ENCODE data around the gene NPY4R2. TPM values are rescaled to one million over a fixed set of nuclear protein-coding genes. Genes with fewer than 3 reads are reported as not detected.
"Not testable (repeated sequence)": the region's sequence is repeated elsewhere in the genome, so short reads cannot be mapped to it uniquely, and the experiment has no call there.

Gene NPY4R2
- total RNA-seq, 1 donor from 2014 or later, result 0.52 TPM

DNA sequence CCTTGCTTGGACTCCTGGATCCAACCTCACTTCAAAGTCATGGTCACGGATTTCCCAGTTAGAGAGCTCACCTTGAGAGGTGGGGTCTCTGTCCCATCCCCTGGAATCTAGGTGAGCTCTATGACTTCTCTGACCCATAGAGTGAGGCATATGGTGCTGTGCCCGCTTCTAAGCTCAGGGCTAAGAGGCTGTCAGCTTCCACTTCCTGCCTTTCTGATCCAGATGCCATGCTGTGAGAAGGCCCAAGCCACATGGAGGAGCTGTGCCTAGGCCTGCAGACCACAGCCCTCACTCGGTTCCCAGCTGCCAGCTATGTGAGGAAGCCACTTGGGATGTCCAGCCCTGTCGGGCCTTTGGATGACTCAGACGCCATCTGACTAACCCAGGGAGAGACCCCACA is 41.2 kb downstream of the NPY4R2 start:
- H3K4me1 ChIP-seq (ENCODE audit: control insufficient read depth in 3 of 3, insufficient read depth in 3 of 3, low read length in 3 of 3); H3K36me3 ChIP-seq (ENCODE audit: control insufficient read depth in 3 of 3, insufficient read depth in 3 of 3, low read length in 3 of 3); H3K27me3 ChIP-seq (ENCODE audit: control insufficient read depth in 3 of 3, insufficient read depth in 3 of 3, low read length in 3 of 3); H3K9ac ChIP-seq (ENCODE audit: low read depth in 1 of 3, low read length in 3 of 3); H3K9me3 ChIP-seq (ENCODE audit: control insufficient read depth in 3 of 3, low read length in 3 of 3); H3K27ac ChIP-seq (ENCODE audit: low read depth, low read length); H3K4me3 ChIP-seq (ENCODE audit: low read length in 3 of 3): not testable (repeated sequence)

- not testable (repeated sequence) for H3K27me3 ChIP-seq (ENCODE audit: control insufficient read depth in 3 of 3, insufficient read depth in 3 of 3, low read length in 3 of 3); H3K36me3 ChIP-seq (ENCODE audit: control insufficient read depth in 3 of 3, insufficient read depth in 3 of 3, low read length in 3 of 3); H3K4me1 ChIP-seq (ENCODE audit: control insufficient read depth in 3 of 3, insufficient read depth in 3 of 3, low read length in 3 of 3); H3K9me3 ChIP-seq (ENCODE audit: control insufficient read depth in 3 of 3, low read length in 3 of 3); H3K4me3 ChIP-seq (ENCODE audit: low read length in 3 of 3); H3K27ac ChIP-seq (ENCODE audit: low read depth, low read length); H3K9ac ChIP-seq (ENCODE audit: low read depth in 1 of 3, low read length in 3 of 3)
These were observed 42.2 kb downstream of the NPY4R2 start for GRCh38 chr10:47960699-47961098.

DNA sequence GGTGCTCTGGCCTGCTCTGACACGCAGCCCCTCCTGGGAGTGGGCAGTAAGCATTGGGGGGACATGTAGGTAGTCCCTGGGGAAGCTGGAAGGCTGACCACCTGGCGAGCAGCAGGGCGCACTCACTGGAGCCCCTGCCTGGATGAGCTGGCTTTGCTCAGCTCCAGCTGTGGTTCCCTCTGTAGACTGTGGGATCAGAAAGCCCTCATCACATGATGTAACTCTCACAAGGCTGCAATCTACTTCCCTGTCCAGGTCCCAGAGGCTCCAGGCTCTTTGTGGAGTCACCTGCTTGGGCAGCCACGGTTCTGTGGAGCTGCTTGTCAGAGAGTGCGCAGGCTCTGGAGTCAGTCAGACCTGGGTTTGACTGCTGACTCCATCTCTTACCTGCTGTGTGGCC is 44.3 kb downstream of the NPY4R2 start:
- H3K27me3 ChIP-seq (ENCODE audit: control insufficient read depth in 3 of 3, insufficient read depth in 3 of 3, low read length in 3 of 3); H3K36me3 ChIP-seq (ENCODE audit: control insufficient read depth in 3 of 3, insufficient read depth in 3 of 3, low read length in 3 of 3); H3K9ac ChIP-seq (ENCODE audit: low read depth in 1 of 3, low read length in 3 of 3); H3K27ac ChIP-seq (ENCODE audit: low read depth, low read length); H3K4me1 ChIP-seq (ENCODE audit: control insufficient read depth in 3 of 3, insufficient read depth in 3 of 3, low read length in 3 of 3); H3K9me3 ChIP-seq (ENCODE audit: control insufficient read depth in 3 of 3, low read length in 3 of 3); H3K4me3 ChIP-seq (ENCODE audit: low read length in 3 of 3): not testable (repeated sequence)

GRCh38 chr10:47964280-47965063 is 46.0 kb downstream of the NPY4R2 start:
- H3K27me3 ChIP-seq (ENCODE audit: control insufficient read depth in 3 of 3, insufficient read depth in 3 of 3, low read length in 3 of 3); H3K27ac ChIP-seq (ENCODE audit: low read depth, low read length); H3K9ac ChIP-seq (ENCODE audit: low read depth in 1 of 3, low read length in 3 of 3); H3K9me3 ChIP-seq (ENCODE audit: control insufficient read depth in 3 of 3, low read length in 3 of 3); H3K4me1 ChIP-seq (ENCODE audit: control insufficient read depth in 3 of 3, insufficient read depth in 3 of 3, low read length in 3 of 3); H3K4me3 ChIP-seq (ENCODE audit: low read length in 3 of 3); H3K36me3 ChIP-seq (ENCODE audit: control insufficient read depth in 3 of 3, insufficient read depth in 3 of 3, low read length in 3 of 3): not testable (repeated sequence)

DNA sequence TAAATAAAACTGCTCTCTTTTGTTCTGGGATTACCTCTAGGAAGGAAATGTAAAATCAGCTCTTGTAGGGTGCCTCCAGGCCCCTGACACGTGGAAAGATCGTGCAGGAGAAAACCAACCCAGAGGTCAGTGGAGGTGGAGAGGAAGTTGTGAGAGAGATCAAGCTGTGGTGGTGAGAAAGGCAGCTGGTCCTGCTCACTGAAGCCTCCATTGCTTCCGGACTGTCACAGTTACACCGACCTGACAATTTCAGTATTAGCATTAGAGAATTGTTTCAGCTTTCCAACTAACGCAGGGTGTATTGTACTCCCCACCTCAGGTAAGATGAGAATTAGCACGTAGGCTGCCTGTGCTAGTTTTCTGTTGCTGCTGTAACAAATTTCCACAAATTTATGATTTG is 50.5 kb downstream of the NPY4R2 start:
- not testable (repeated sequence) for H3K4me1 ChIP-seq (ENCODE audit: control insufficient read depth in 3 of 3, insufficient read depth in 3 of 3, low read length in 3 of 3); H3K4me3 ChIP-seq (ENCODE audit: low read length in 3 of 3); H3K36me3 ChIP-seq (ENCODE audit: control insufficient read depth in 3 of 3, insufficient read depth in 3 of 3, low read length in 3 of 3); H3K27ac ChIP-seq (ENCODE audit: low read depth, low read length); H3K9me3 ChIP-seq (ENCODE audit: control insufficient read depth in 3 of 3, low read length in 3 of 3); H3K27me3 ChIP-seq (ENCODE audit: control insufficient read depth in 3 of 3, insufficient read depth in 3 of 3, low read length in 3 of 3); H3K9ac ChIP-seq (ENCODE audit: low read depth in 1 of 3, low read length in 3 of 3)

DNA sequence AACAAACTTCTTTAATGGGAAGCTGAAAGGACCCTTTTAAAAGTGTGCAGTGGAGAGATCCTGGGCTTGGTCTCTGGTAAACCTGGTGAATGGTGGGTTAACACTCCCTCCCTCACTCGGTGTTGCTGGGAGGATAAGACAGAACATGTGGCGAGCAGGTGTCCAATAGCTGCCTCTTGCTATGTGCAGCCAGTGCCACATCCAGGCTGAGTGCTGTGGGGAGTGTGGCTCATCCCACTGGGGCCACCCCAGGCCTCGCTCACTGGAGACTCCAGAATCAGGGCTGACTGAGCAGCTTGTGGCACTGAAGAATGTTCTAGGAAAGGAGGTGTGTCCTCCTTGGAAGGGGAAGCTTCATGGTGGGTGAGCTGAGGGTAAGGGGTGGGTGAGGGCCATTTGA is 51.6 kb downstream of the NPY4R2 start:
- not testable (repeated sequence) for H3K4me3 ChIP-seq (ENCODE audit: low read length in 3 of 3); H3K27ac ChIP-seq (ENCODE audit: low read depth, low read length); H3K4me1 ChIP-seq (ENCODE audit: control insufficient read depth in 3 of 3, insufficient read depth in 3 of 3, low read length in 3 of 3); H3K36me3 ChIP-seq (ENCODE audit: control insufficient read depth in 3 of 3, insufficient read depth in 3 of 3, low read length in 3 of 3); H3K9me3 ChIP-seq (ENCODE audit: control insufficient read depth in 3 of 3, low read length in 3 of 3); H3K27me3 ChIP-seq (ENCODE audit: control insufficient read depth in 3 of 3, insufficient read depth in 3 of 3, low read length in 3 of 3); H3K9ac ChIP-seq (ENCODE audit: low read depth in 1 of 3, low read length in 3 of 3)

DNA sequence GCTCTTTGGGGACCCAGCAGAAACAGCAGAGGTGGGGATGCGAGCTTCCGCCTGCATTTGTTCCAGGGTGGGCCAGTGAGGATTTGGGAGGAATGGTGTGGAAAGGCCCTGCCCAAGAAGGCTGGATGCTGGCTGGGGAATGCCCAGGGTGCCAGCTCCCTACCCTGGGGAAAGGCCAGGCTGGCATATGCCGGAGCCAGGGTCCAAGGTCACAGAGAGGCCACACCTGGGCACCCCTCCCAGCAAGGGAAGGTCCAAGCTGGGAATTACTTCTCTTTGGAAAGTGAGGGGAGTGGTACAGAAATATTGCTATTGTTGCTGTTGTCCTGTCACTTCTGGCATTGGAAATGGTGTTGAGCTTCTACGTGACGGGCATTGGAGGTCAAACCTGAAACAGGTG is 53.1 kb downstream of the NPY4R2 start:
- H3K27me3 ChIP-seq (ENCODE audit: control insufficient read depth in 3 of 3, insufficient read depth in 3 of 3, low read length in 3 of 3); H3K4me3 ChIP-seq (ENCODE audit: low read length in 3 of 3); H3K27ac ChIP-seq (ENCODE audit: low read depth, low read length); H3K36me3 ChIP-seq (ENCODE audit: control insufficient read depth in 3 of 3, insufficient read depth in 3 of 3, low read length in 3 of 3); H3K9me3 ChIP-seq (ENCODE audit: control insufficient read depth in 3 of 3, low read length in 3 of 3); H3K9ac ChIP-seq (ENCODE audit: low read depth in 1 of 3, low read length in 3 of 3); H3K4me1 ChIP-seq (ENCODE audit: control insufficient read depth in 3 of 3, insufficient read depth in 3 of 3, low read length in 3 of 3): not testable (repeated sequence)

DNA sequence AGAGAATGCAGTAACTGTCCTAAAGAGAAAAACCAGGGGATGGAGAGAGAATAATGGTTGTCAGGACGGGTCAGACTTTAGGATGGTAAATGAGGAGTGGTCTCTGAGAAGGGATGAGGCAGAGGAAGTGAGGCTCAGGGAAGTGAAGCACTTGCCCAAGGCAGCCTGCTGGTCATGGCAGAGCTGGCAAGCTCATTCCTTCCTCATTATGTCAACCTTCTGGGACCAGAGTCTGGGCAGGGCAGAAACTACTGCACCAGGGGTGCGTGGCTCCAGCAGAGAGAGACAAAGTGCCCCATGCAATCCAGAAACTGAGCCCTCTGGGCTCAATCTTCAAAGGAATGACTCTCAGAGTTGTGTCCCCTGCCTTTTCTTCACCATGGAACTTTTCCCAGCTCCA is 53.6 kb downstream of the NPY4R2 start:
- H3K9ac ChIP-seq (ENCODE audit: low read depth in 1 of 3, low read length in 3 of 3); H3K9me3 ChIP-seq (ENCODE audit: control insufficient read depth in 3 of 3, low read length in 3 of 3); H3K36me3 ChIP-seq (ENCODE audit: control insufficient read depth in 3 of 3, insufficient read depth in 3 of 3, low read length in 3 of 3); H3K4me1 ChIP-seq (ENCODE audit: control insufficient read depth in 3 of 3, insufficient read depth in 3 of 3, low read length in 3 of 3); H3K27me3 ChIP-seq (ENCODE audit: control insufficient read depth in 3 of 3, insufficient read depth in 3 of 3, low read length in 3 of 3); H3K27ac ChIP-seq (ENCODE audit: low read depth, low read length); H3K4me3 ChIP-seq (ENCODE audit: low read length in 3 of 3): not testable (repeated sequence)

Other genes with a start within 250 kb of the NPY4R2 start
- not detected for gene SYT15B, start 155.1 kb upstream of the NPY4R2 start, total RNA-seq
- not detected for gene FAM25C, start 81.1 kb downstream of the NPY4R2 start, total RNA-seq

Data from skeletal muscle tissue (tissue), 4 donors.